Activated CD8-positive, alpha-beta memory T cell treated with anti-CD3 and anti-CD28 coated beads, Interleukin-2, amount 50 U/mL, for 24 hours (primary cell): ENCODE data around the gene IFI27L1.

ENCODE experiments used
- DNase-seq: peaks from one replicate; pipeline ENCODE4 v3.0.0-alpha.2; 2020; ENCODE audit errors: extremely low read depth

IFI27L1 gene

GRCh38 chr14:94113908-94114588 is 32.9 kb downstream of the IFI27L1 start:
- DNase-seq, result no peak

- no peak for DNase-seq
Measured at GRCh38 chr14:94114589-94115057, 33.5 kb downstream of the IFI27L1 start.

- no peak for DNase-seq
Measured at GRCh38 chr14:94115058-94115591, 34.0 kb downstream of the IFI27L1 start.

- no peak for DNase-seq
Measured at GRCh38 chr14:94115631-94116030, 34.5 kb downstream of the IFI27L1 start.

- no peak for DNase-seq
Measured at GRCh38 chr14:94116701-94117100, 35.6 kb downstream of the IFI27L1 start.

- DNase-seq, result no peak
Measured at GRCh38 chr14:94117856-94118255, 36.7 kb downstream of the IFI27L1 start.

- no peak for DNase-seq
Measured at GRCh38 chr14:94119071-94119470, 38.0 kb downstream of the IFI27L1 start.

- no peak for DNase-seq
Measured at GRCh38 chr14:94120667-94121340, 39.7 kb downstream of the IFI27L1 start.

GRCh38 chr14:94121485-94121884 is 40.4 kb downstream of the IFI27L1 start:
- DNase-seq, result no peak

GRCh38 chr14:94122438-94122837 is 41.3 kb downstream of the IFI27L1 start:
- no peak for DNase-seq

- DNase-seq, result no peak
Measured at GRCh38 chr14:94123296-94123695, 42.2 kb downstream of the IFI27L1 start.

GRCh38 chr14:94123868-94124267 is 42.8 kb downstream of the IFI27L1 start:
- DNase-seq, result no peak

GRCh38 chr14:94124582-94125377 is 43.7 kb downstream of the IFI27L1 start:
- no peak for DNase-seq

- no peak for DNase-seq
Measured at GRCh38 chr14:94125659-94126418, 44.7 kb downstream of the IFI27L1 start.

- DNase-seq, result no peak
Measured at GRCh38 chr14:94126419-94126677, 45.2 kb downstream of the IFI27L1 start.

GRCh38 chr14:94126800-94127199 is 45.7 kb downstream of the IFI27L1 start:
- no peak for DNase-seq

GRCh38 chr14:94127330-94127729 is 46.2 kb downstream of the IFI27L1 start:
- DNase-seq, result no peak

GRCh38 chr14:94128216-94128839 is 47.2 kb downstream of the IFI27L1 start:
- no peak for DNase-seq

GRCh38 chr14:94129111-94129757 is 48.1 kb downstream of the IFI27L1 start, which contains the start of gene IFI27L2:
IFI27L2 (minus strand) TSS chr14:94129604; CDS start chr14:94129564, 40 bp downstream.
- DNase-seq, result peak; percentile 26

GRCh38 chr14:94129758-94130414 is 48.8 kb downstream of the IFI27L1 start:
- no peak for DNase-seq
